HT-29 (cell line): Measurements from ENCODE around the gene LOXHD1. TPM values are rescaled to one million over a fixed set of nuclear protein-coding genes. Genes with fewer than 3 reads are reported as not detected.

Source experiments
- DNase-seq: peaks from one replicate; pipeline ENCODE4 v3.0.0-alpha.2; 2015; ENCODE audit warnings: low spot score
- total RNA-seq: library from RNA; depleted of rRNA; stranded (reverse); fragments of >200 nt; shearing (Covaris generic); gene quantifications from 2 replicates; pipeline ENCODE4 v1.2.3, GENCODE V29; 2014

Gene LOXHD1
- total RNA-seq, 1 experiment from 2014 or later = not detected

GRCh38 chr18:46452820-46453219, 204.2 kb downstream of the LOXHD1 start:
- DNase-seq = no peak

GRCh38 chr18:46449499-46449898, 207.5 kb downstream of the LOXHD1 start:
- DNase-seq = no peak

- no peak for DNase-seq
Observed at GRCh38 chr18:46449033-46449432, 208.0 kb downstream of the LOXHD1 start.

- DNase-seq = no peak
Observed at GRCh38 chr18:46448347-46448746, 208.7 kb downstream of the LOXHD1 start.

- DNase-seq = no peak
Observed at GRCh38 chr18:46447792-46448191, 209.2 kb downstream of the LOXHD1 start.

GRCh38 chr18:46447323-46447722, 209.7 kb downstream of the LOXHD1 start:
- no peak for DNase-seq

GRCh38 chr18:46445522-46446313, 211.3 kb downstream of the LOXHD1 start:
- no peak for DNase-seq

- no peak for DNase-seq
Observed at GRCh38 chr18:46439037-46439436, 218.0 kb downstream of the LOXHD1 start.

GRCh38 chr18:46437061-46437460, 220.0 kb downstream of the LOXHD1 start:
- DNase-seq = no peak

- no peak for DNase-seq
Observed at GRCh38 chr18:46436621-46437020, 220.4 kb downstream of the LOXHD1 start.

- DNase-seq = no peak
Observed at GRCh38 chr18:46435031-46435430, 222.0 kb downstream of the LOXHD1 start.

- DNase-seq = no peak
Observed at GRCh38 chr18:46434629-46435028, 222.4 kb downstream of the LOXHD1 start.

GRCh38 chr18:46433121-46433826, 223.7 kb downstream of the LOXHD1 start:
- no peak for DNase-seq

GRCh38 chr18:46431522-46432171, 225.4 kb downstream of the LOXHD1 start:
- DNase-seq = no peak

- no peak for DNase-seq
Observed at GRCh38 chr18:46429649-46430224, 227.3 kb downstream of the LOXHD1 start.

GRCh38 chr18:46429130-46429529, 227.9 kb downstream of the LOXHD1 start:
- no peak for DNase-seq

- DNase-seq = no peak
Observed at GRCh38 chr18:46428368-46428767, 228.7 kb downstream of the LOXHD1 start.

GRCh38 chr18:46427216-46427995, 229.6 kb downstream of the LOXHD1 start:
- no peak for DNase-seq
